MCF 10A (cell line): ENCODE results near the gene STAMBPL1. TPM values are rescaled to one million over a fixed set of nuclear protein-coding genes. Genes with fewer than 3 reads are reported as not detected.

Source experiments
- BruUV-seq: library from RNA; stranded (reverse); fragments of 400-500 nt; replicated peaks from 2 replicates; lab custom pipeline; 2021; lab: Mats Ljungman, UMichigan
- CTCF ChIA-PET: fragments of 300-600 bp; sonication (Branson Sonifier 250); formaldehyde crosslinking; extraction: SDS; loops from one replicate; lab custom pipeline; 2021; ENCODE audit warnings: antibody characterized with exemption, inconsistent platforms; lab: Yijun Ruan, JAX
- POLR2A ChIA-PET: fragments of 300-600, 350-650 bp; sonication (Branson Sonifier 250); formaldehyde crosslinking; extraction: SDS; loops from one replicate; lab custom pipeline; 2020; ENCODE audit warnings: antibody characterized with exemption, inconsistent platforms; lab: Yijun Ruan, JAX
- DNase-seq: peaks from one replicate; pipeline ENCODE4 v3.0.0-alpha.2; 2018; ENCODE audit not compliant: unreplicated experiment
- H3K27ac Mint-ChIP-seq: one replicate; pipeline ENCODE4 v1.8.0; 2022; ENCODE audit warnings: mild to moderate bottlenecking, low read depth, mixed read lengths; ENCODE audit not compliant: unreplicated experiment
- H3K27me3 Mint-ChIP-seq: one replicate; pipeline ENCODE4 v1.8.0; 2022; ENCODE audit warnings: mixed read lengths; ENCODE audit not compliant: insufficient read depth, unreplicated experiment
- H3K36me3 Mint-ChIP-seq: one replicate; pipeline ENCODE4 v1.8.0; 2022; ENCODE audit warnings: mild to moderate bottlenecking, moderate library complexity, mixed read lengths; ENCODE audit not compliant: insufficient read depth, unreplicated experiment
- H3K4me1 Mint-ChIP-seq: one replicate; pipeline ENCODE4 v1.8.0; 2022; ENCODE audit warnings: mixed read lengths; ENCODE audit not compliant: insufficient read depth, unreplicated experiment
- H3K4me3 Mint-ChIP-seq: one replicate; pipeline ENCODE4 v1.8.0; 2022; ENCODE audit warnings: mild to moderate bottlenecking, moderate library complexity, mixed read lengths; ENCODE audit not compliant: unreplicated experiment
- H3K9me3 Mint-ChIP-seq: one replicate; pipeline ENCODE4 v1.8.0; 2022; ENCODE audit warnings: mixed read lengths; ENCODE audit not compliant: unreplicated experiment
- intact Hi-C: fragments of 100-400 bp; cut with micrococcal nuclease; formaldehyde crosslinking; loops from 2 replicates; pipeline ENCODE4 v1.14.1; 2022
- total RNA-seq: library from RNA; stranded (reverse); gene quantifications from 2 replicates; pipeline ENCODE4 v1.2.3, GENCODE V29; 2022
- TF ChIP-seq, protein P1 (sequence below): fragments of 200-600 bp; IDR thresholded peaks from one replicate; pipeline ENCODE4 v1.8.0; 2022; ENCODE audit warnings: antibody characterized with exemption, mild to moderate bottlenecking; ENCODE audit not compliant: unreplicated experiment

Gene STAMBPL1
- total RNA-seq, 1 experiment from 2014 or later, result 29.2 TPM

DNA sequence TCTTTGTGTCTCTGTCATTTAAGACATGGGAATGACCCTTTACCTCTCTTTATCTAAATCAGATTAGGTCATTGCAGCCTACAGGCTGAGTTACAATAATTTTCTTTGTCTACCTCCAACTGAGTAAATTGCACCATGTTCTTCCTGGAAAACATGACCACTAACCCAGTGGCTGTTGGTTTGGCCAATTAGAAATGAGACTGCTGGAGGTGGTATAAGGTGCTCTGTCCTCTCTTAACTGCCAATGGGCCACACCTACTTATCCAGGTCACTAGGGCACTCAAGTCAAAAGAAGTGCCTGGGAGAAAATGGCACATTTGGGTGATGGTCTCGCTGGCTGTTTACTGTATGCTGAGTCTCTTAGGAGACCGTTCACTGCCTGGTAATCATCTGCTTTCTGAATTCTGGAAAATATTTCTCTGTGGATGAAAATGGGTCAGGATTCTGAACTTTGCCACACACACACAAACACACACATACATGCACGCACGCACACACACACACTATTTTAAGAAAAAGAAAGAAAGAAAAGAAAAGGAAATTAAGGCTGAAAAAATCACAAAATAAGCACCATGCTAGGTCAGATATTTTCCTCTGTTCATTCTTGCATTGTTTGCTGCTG, 16.4 kb downstream of the STAMBPL1 start:
- BruUV-seq, result no TSS peak
- intact Hi-C loops, result no loop called here
- H3K27me3 Mint-ChIP-seq, result no peaks in the 10 kb centered on the region
- POLR2A ChIA-PET, result interaction anchor here (0.6 to 4.9 kb wide), 3 partner anchors 14 to 579 kb away, joined by 3 to 34 read pairs (median 4); partner anchors contain the start of gene FAS
- H3K4me1 Mint-ChIP-seq, result peaks cover 11% of the 10 kb centered on the region
- no peak overlapping the region for H3K4me3 Mint-ChIP-seq
- CTCF ChIA-PET, result interaction anchor here (0.7 kb wide), 1 partner anchor 11 kb away, joined by 3 read pairs; no protein-coding TSS in a partner anchor
- TF ChIP-seq, protein P1, sequence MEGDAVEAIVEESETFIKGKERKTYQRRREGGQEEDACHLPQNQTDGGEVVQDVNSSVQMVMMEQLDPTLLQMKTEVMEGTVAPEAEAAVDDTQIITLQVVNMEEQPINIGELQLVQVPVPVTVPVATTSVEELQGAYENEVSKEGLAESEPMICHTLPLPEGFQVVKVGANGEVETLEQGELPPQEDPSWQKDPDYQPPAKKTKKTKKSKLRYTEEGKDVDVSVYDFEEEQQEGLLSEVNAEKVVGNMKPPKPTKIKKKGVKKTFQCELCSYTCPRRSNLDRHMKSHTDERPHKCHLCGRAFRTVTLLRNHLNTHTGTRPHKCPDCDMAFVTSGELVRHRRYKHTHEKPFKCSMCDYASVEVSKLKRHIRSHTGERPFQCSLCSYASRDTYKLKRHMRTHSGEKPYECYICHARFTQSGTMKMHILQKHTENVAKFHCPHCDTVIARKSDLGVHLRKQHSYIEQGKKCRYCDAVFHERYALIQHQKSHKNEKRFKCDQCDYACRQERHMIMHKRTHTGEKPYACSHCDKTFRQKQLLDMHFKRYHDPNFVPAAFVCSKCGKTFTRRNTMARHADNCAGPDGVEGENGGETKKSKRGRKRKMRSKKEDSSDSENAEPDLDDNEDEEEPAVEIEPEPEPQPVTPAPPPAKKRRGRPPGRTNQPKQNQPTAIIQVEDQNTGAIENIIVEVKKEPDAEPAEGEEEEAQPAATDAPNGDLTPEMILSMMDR, result no peak
- H3K9me3 Mint-ChIP-seq, result no peaks in the 10 kb centered on the region
- no peak for DNase-seq
- H3K36me3 Mint-ChIP-seq, result peaks cover 14% of the 10 kb centered on the region
- H3K27ac Mint-ChIP-seq, result no peak overlapping the region

DNA sequence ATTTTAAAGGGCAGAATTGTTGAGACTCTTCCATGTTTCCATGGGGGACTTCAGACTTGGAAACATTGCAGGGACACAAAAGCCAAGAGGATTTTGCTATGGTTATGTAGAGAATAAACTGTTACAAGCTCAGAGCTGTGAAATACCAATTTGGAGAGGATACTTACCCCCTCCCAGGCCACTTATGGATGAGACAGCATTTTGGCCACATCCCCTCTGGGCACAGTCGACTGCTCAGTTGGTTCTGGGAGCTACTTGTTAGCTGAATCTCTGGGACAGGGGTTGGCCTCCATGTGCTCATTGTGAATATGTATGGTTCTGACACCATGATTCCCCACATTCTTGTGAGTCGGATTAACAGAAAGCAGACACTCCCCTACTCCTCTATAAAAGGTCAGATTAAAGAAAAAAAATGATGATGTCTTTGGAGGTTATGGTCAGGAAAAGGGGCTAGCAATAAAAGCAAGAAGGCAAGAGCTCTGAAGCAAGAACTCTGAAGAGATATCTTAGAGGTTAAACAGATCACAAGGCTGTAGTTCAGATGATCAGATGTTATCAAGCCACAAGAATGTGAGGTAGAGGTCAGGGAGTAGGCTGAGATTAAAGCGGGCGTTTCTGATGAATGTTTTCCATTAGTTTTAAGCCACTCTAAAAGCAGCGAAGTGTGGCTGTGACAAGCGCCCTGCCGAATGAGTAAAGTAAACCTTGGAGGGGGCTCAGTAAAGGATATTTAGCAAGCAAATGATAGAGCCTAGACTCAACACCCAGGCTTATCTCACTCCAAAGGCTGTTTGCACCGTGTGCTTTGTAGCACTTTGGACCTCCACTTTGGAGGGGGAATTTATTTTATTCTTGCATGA, 17.2 kb downstream of the STAMBPL1 start:
- H3K9me3 Mint-ChIP-seq, result no peaks in the 10 kb centered on the region
- BruUV-seq, result no TSS peak
- peaks cover 11% of the 10 kb centered on the region for H3K4me1 Mint-ChIP-seq
- CTCF ChIA-PET, result interaction anchor here (0.7 to 4.1 kb wide), 2 partner anchors 12 to 61 kb away, joined by 3 to 13 read pairs; no protein-coding TSS in a partner anchor
- H3K27me3 Mint-ChIP-seq, result no peaks in the 10 kb centered on the region
- POLR2A ChIA-PET, result interaction anchor here (0.6 to 1.2 kb wide), 2 partner anchors 24 to 579 kb away, joined by 3 read pairs; no protein-coding TSS in a partner anchor
- TF ChIP-seq, protein P1, result no peak
- intact Hi-C loops, result no loop called here
- no peak overlapping the region for H3K27ac Mint-ChIP-seq
- peaks cover 14% of the 10 kb centered on the region for H3K36me3 Mint-ChIP-seq
- H3K4me3 Mint-ChIP-seq, result no peak overlapping the region
- no peak for DNase-seq

DNA sequence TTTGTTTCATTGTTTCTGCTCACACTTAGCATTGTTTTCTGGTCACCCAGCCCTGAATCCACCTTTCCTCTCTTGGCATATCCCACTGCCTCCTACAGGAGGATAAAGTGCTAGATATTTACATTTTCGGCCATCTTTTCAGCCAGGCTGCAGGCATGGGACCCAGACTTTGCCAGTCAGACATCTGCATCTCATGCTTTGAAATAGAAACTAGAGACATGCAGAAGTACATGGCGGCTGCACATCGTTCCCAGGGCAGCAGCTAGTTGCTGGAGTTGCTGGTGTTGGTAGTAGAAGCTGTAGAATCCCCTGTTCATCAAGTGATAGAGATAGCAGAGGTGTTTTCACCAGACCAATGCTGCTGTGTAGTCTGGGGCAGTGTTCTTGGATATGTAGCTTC, 18.7 kb downstream of the STAMBPL1 start:
- intact Hi-C loops, result no loop called here
- Mint-ChIP-seq H3K36me3 (peaks cover 19% of the 10 kb centered on the region), H3K4me1 (peaks cover 11% of the 10 kb centered on the region), H3K27ac (no peak overlapping the region), H3K4me3 (no peak overlapping the region), H3K27me3 (no peaks in the 10 kb centered on the region), H3K9me3 (no peaks in the 10 kb centered on the region)
- BruUV-seq, result no TSS peak
- TF ChIP-seq, protein P1, result no peak
- no peak for DNase-seq
- ChIA-PET CTCF (interaction anchor here (1.0 to 4.1 kb wide), 4 partner anchors 9 to 63 kb away, joined by 4 to 24 read pairs (median 10); partner anchors contain the start of gene STAMBPL1), POLR2A (interaction anchor here (0.9 kb wide), 1 partner anchor 17 kb away, joined by 3 read pairs; no protein-coding TSS in a partner anchor)
